IPS DF 4.7 (cell line): ENCODE data around the gene CA11.
"Not testable (repeated sequence)": the region's sequence is repeated elsewhere in the genome, so short reads cannot be mapped to it uniquely, and the experiment has no call there.

ENCODE experiments used
- DNase-seq: peaks from one replicate; pipeline ENCODE4 v3.0.0-alpha.2; 2013; ENCODE audit warnings: low spot score; ENCODE audit errors: extremely low read depth

CA11 gene

GRCh38 chr19:48669903-48670668, 24.1 kb upstream of the CA11 start:
- DNase-seq, result no peak

DNA sequence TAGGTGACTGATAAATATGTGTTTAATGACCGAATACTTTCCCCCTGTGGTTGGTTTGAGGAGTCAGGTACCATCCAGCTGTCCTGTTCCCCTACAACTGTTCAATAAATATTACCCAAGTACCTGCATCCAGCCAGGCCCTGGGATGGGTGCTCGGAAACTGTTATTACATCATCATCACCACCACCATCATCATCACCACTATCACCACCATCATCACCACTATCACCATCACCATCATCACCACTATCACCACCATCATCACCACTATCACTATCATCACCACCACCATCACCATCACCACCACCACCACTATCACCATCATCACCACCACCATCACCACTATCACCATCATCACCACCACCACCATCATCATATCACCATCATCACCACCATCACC, 22.8 kb upstream of the CA11 start:
- DNase-seq, result no peak

- DNase-seq, result no peak
Observed at GRCh38 chr19:48668332-48668731, 22.3 kb upstream of the CA11 start.

GRCh38 chr19:48665786-48666185, 19.8 kb upstream of the CA11 start:
- DNase-seq, result no peak

DNA sequence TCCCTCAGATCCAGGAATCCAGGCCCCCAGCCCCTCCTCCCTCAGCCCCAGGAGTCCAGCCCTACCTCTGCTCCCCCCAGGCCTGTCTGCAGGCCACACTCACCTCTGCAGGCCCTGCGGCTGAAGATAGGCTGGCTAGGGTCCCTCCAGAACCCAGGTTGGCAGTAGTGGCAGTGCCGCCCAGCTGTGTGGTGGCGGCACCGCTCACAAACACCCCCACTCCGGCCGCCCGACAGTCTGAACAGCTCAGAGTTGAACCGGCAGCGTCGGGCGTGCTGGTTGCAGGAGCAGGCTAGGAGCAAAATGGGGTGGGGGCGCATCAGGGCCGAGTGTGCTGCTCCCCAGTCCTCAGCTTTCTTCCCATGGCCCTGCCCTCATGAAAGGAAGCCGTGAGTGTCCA, 18.5 kb upstream of the CA11 start:
- no peak for DNase-seq

DNA sequence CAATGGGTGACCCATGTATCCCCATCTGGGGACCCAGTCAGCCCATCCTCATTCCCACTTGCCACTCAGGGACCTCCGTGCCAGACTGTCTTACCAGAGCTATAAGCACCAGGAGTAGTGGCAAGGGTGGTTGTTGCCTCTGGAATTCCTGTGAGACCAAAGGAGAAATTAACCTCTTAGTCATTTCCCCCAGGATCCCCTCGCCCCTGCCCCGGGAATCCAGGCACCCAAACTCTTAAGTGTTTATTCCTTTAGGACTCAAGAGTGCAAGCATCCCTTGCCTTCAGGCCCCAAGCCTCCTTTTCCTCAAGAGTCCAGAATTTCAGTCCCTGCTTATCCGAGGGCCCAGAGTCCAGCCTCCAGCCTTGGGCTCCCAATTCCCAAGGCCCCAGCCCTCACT, 17.7 kb upstream of the CA11 start:
- no peak for DNase-seq

DNA sequence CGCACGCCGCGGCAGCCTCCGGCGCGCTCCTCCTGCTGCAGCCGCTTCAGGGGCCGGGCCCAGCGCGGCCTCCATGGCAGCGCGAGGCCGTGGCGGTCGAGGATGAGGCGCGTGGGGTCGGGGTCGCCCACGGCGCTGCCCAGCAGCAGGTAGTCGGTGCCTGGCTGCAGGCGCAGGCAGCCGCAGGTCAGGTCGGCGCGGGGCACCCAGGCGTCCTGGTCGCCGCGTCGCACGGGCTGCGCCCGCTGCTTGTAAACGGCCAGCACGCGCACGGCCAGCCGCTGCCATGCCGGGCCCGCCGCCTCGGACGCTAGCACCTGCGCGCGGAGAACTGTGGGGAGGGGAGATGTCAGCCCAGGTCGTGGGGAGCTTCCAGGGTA, 15.7 kb upstream of the CA11 start:
- DNase-seq, result no peak

GRCh38 chr19:48660852-48661710, 15.1 kb upstream of the CA11 start:
- no peak for DNase-seq

GRCh38 chr19:48659768-48660167, 13.8 kb upstream of the CA11 start:
- no peak for DNase-seq

DNA sequence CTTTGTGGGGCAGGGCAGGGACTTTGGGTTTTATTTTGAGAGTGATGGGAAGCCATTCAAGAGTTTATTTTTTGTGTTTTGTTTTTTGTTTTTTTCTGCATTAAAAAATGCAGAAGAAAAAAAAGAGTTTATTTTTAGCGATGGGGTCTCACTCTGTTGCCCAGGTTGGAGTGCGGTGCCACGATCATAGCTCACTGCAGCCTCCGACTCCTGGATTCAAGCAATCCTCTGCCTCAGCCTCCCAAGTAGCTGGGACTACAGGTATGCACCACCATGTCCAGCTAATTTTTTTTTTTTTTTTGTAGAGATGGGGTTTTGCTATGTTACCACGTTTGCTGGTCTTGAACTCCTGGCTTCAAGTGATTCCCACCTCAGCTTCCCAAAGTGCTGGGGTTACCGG, 12.5 kb upstream of the CA11 start:
- no peak for DNase-seq

GRCh38 chr19:48657828-48658227, 11.8 kb upstream of the CA11 start:
- not testable (repeated sequence) for DNase-seq

- DNase-seq, result no peak
Observed at GRCh38 chr19:48656840-48657474, 11.0 kb upstream of the CA11 start.

DNA sequence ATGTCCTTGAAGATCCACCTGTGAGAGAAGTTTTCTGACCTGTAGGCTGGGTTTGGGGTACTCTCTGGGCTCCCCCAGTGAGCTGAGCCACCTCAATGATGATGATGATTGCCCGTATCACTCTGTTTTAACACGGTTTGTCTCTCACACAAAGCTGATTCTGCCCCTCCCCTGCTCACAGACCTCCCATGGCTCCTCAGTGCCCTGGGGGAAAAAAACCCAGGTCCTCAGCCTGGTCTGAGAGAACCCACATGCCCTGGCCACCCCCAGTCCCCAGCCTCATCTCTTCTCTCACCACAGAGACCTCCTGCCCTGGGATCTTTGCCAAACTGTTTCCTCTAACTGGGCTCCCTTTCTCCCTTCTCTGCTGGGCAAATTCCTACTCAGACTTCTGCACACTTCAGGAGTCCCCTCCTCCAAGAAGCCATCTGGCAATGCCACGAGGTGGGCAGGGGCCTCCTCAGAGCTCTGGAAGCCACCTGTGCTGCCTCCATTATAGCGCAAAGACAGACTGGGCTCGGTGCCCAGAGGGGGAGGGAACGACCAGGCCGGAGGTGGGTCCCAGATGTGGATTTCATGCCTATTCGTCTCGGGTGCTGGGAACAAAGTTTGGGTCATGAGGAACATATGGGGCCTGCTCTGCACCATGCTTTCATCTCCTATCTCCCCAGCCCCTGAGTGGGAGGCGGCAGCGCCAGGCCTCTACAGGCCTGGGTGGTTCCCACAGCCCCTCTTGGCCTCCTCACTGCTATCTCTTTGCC, 8.5 kb upstream of the CA11 start:
- no peak for DNase-seq

DNA sequence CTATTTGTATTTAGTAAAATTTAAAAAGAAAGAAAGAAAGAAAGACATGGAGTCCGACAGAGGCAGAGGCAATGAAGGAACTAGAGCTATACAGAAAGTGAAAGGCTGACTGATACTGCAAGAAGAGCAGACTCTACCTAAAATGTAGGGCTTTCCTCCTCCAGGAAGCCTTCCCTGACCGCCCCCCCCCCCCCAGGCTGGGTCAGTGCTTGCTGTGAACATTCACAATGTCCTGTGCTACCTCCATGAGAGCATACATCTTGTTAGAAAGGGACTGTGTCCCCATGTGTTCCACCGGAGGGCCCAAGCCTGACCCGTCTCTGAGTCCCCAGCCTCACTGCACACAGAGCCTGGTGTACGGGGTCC, 5.7 kb upstream of the CA11 start:
- DNase-seq, result no peak

- no peak for DNase-seq
Observed at GRCh38 chr19:48650974-48651682, 5.1 kb upstream of the CA11 start.

- no peak for DNase-seq
Observed at GRCh38 chr19:48648134-48648533, 2.1 kb upstream of the CA11 start.

- no peak for DNase-seq
Observed at GRCh38 chr19:48646722-48647216, 782 bp upstream of the CA11 start.

DNA sequence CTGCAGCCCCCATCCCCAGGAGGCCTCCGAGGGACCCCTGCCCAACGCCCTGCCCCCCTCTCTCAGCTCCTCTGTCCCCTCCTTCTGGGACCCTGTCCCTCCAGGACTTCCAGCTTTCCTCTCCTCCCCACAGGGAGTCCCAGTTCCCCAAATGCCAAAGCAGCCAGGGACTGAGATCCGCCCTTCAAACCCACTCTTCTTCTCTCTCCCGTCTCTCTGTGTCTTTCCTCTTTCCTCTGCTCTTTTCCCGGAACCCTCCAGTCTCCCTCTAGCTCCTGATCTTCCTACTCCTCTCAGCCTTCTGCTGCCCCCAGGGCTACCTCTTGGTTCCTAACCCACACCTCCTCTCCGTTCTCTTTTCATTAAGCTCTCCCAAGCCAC, 377 bp downstream of the CA11 start:
- DNase-seq, result no peak

GRCh38 chr19:48644839-48645619, 958 bp downstream of the CA11 start:
- DNase-seq, result no peak

- no peak for DNase-seq
Observed at GRCh38 chr19:48644355-48644754, 1.6 kb downstream of the CA11 start.
